Panc1 (cell line): ENCODE data around the gene CLSTN3.

Experiments
- POLR2AphosphoS5 ChIP-seq: IDR thresholded peaks from 2 replicates; pipeline ENCODE4 v1.6.1; 2012; ENCODE audit warnings: mild to moderate bottlenecking, low read depth, low read length, moderate library complexity
- TF ChIP-seq, protein P1 (sequence below): fragments of 450-650 bp; IDR thresholded peaks from 2 replicates; pipeline ENCODE4 v1.5.1; 2017; ENCODE audit warnings: mild to moderate bottlenecking

DNA sequence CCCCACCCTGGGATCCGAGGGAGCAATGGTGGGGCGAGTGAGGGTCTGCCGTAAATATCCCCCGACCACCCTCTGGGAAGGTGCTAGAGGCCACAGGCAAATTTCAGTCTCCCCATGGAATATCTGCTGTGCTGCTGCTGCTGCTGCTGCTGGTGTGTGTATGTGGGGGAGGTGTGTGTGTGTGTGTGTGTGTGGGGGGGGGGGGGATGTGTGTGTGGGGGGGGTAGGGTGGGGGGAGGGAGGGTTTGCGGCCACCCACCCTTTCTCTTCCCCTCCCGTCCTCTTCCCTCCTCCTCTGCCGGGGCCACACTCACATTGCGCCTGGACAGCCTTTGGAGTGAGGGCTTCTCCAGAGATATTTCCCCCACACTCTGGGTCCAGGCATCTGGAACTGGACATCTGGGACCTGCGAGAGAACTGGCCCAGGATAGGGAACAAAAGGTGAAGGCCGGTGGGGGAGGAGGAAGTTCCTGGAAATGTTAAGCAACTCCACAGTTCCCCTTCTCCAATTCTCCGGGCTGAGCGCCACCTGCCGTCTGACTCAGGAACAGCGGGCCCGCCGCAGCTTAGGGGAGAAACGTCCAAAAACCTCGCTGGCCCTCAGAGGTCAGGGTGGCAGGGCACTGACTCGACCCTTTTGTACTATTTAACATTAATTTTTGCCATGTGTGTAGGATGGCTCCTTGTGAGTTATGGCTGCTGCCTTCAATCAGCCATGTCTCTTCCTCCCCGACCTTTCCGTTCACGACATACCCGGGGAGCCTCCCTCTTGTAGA is 21.2 kb upstream of the CLSTN3 start, which contains the start of gene C1RL:
- TF ChIP-seq, protein P1, sequence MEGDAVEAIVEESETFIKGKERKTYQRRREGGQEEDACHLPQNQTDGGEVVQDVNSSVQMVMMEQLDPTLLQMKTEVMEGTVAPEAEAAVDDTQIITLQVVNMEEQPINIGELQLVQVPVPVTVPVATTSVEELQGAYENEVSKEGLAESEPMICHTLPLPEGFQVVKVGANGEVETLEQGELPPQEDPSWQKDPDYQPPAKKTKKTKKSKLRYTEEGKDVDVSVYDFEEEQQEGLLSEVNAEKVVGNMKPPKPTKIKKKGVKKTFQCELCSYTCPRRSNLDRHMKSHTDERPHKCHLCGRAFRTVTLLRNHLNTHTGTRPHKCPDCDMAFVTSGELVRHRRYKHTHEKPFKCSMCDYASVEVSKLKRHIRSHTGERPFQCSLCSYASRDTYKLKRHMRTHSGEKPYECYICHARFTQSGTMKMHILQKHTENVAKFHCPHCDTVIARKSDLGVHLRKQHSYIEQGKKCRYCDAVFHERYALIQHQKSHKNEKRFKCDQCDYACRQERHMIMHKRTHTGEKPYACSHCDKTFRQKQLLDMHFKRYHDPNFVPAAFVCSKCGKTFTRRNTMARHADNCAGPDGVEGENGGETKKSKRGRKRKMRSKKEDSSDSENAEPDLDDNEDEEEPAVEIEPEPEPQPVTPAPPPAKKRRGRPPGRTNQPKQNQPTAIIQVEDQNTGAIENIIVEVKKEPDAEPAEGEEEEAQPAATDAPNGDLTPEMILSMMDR: peak; percentile 92
- TF ChIP-seq POLR2AphosphoS5: no peak
